Measurements from ENCODE around the gene SH3PXD2B. TPM values are rescaled to one million over a fixed set of nuclear protein-coding genes. Genes with fewer than 3 reads are reported as not detected.

SH3PXD2B gene
- total RNA-seq, result 100 to 1,000 TPM in 1 of 2 donors, 10 to 100 TPM in 1; 88.8 to 115 TPM

DNA sequence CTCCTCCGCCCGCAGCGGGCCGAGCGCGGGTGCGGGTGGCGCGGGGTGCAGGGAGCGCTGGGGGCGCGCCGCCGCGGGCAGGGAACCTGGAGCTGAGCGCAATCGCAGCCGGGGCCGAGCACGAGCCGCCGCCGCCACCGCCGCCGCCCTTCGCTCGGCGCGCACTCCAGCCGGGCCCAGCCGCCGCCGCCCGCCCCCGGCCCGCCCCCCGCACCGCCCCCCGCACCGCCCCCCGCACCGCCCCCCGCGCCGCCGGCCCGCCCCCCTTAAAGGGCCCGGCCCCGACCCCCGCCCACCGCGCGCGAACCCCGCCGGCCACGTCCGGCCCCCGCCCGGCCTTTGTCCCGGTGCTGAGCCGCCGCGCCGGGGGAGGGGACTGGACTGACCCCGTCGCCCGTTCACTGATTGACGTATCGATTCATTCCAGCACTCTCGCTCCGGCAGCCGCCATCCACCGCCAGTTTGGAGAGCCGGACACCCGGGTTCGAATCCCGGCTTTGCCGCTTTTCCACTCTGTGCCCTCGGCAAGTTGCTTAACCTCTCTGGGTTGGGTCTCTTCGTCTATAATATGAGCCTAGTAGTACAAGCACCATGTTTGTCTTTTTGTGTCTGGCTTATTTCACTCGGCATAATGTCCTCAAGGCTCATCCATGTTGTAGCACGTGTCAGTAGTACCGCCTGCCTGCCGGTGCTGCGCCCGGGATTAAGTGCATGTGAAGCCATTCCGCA, at the start of gene SH3PXD2B:
TSS of gene SH3PXD2B (minus strand) at position 168 of the 729 bp plus-strand sequence. CDS start 173 bp downstream, outside the sequence.

DNA sequence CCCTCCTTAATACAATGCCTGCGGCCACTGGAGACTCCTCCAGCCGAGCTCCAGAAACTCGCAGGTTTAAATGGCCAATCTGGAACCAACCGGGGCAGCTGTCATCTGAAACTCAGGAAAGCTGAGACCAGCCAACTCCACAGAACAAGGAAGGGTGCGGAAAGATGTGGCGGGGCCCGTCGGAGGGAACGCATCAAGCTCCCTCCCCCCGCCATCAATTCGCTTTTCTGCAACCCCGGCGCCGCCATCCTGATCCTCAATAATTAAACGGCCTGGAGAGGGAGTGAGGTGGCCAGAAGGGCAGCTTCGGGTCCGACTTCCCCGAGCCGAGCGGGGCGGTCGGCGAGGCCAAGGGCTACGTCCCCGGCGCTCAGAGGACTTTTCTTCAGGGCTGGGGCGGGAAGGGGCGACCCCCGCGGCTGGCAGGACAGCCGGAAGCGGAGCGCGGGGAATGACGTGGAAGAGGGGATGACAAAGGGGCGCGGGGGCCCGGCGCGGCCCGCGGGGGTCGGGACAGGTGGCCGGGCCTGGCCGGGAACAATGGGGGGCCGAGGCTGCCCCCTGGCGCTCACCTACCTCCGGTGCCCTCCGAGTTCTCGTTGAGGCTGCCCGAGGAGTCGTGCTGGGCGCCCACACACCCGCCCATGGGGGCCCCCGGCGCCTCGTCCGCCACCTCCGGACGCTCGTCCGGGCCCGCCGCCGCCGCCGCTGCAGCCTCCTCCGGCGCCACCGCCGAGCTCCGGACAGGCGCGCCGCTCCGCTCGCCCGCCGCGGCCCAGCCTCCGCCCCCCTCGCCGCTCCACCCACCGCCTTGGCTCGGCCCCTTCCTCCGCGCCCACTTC, 171.1 kb downstream of the SH3PXD2B start, which contains the start of gene UBTD2:
TSS of gene UBTD2 (minus strand) at position 745 of the 842 bp plus-strand sequence. CDS start at position 646, 99 bp downstream.

Other genes starting within 250 kb of the SH3PXD2B start
- gene UBTD2, start 170.8 kb downstream of the SH3PXD2B start, total RNA-seq, result 10 to 100 TPM; 34.8 to 36.6 TPM
- gene NEURL1B, start 186.7 kb upstream of the SH3PXD2B start, total RNA-seq, result 1 to 10 TPM; 1.7 TPM